Esophagus squamous epithelium (tissue), 4 donors: ENCODE data around the gene MELK.

Experiments
- CTCF ChIP-seq, 6 experiments: fragments of 450-650 bp in 4 of 6; fragments of 200-600 bp in 2 of 6; sonication (generic) in 2 of 6; IDR thresholded peaks; one replicate each; pipeline ENCODE4 v1.5.1; 2016 to 2019; ENCODE audit warnings: antibody characterized with exemption in 6 of 6, mild to moderate bottlenecking in 4 of 6, moderate library complexity in 4 of 6
- POLR2A ChIP-seq, 4 donors: fragments of 450-650 bp; IDR thresholded peaks; one replicate each; pipeline ENCODE4 v1.6.1; 2017; ENCODE audit warnings: antibody characterized with exemption in 4 of 4, mild to moderate bottlenecking in 4 of 4, moderate library complexity in 3 of 4

- TF ChIP-seq CTCF (IDR thresholded peaks at IDR 0.05), result no peak
- no peak for TF ChIP-seq POLR2A (IDR thresholded peaks at IDR 0.05)
Observed at GRCh38 chr9:36691671-36692070, 119.0 kb downstream of the MELK start.
